ENCODE data around the gene SERBP1.

GRCh38 chr1:67446893-67447292 is 16.7 kb upstream of the SERBP1 start:
- TF ChIP-seq CTCF (IDR thresholded peaks at IDR 0.05) (no peak), POLR2AphosphoS5 (IDR thresholded peaks at IDR 0.05; ENCODE audit: low read depth, low read length) (no peak), SIN3A (IDR thresholded peaks at IDR 0.05; ENCODE audit: borderline replicate concordance, insufficient read depth, low read depth, low read length) (no peak), REST (IDR thresholded peaks at IDR 0.05; ENCODE audit: insufficient read depth in 1 of 2, low read depth in 2 of 2, low read length in 1 of 2) (no peak), TCF7L2 (IDR thresholded peaks at IDR 0.05; ENCODE audit: low read depth, low read length) (no peak)

All from Panc1 (cell line).